HG03558 (cell line): ENCODE measurements around the gene PNN.
"Not testable (repeated sequence)": the region's sequence is repeated elsewhere in the genome, so short reads cannot be mapped to it uniquely, and the experiment has no call there.

Experiments used
- ATAC-seq: cut with Tn5 transposase; IDR thresholded peaks from one replicate; pipeline ENCODE4 v1.9.1; 2021; ENCODE audit warnings: moderate number of reproducible peaks; ENCODE audit not compliant: unreplicated experiment; ENCODE audit errors: extremely low read depth

The PNN gene

GRCh38 chr14:39180553-39180952 is 5.5 kb downstream of the PNN start:
- no peak for ATAC-seq

- ATAC-seq, result no peak
Observed at GRCh38 chr14:39181026-39181692, 6.1 kb downstream of the PNN start.

GRCh38 chr14:39181693-39182047 is 6.6 kb downstream of the PNN start:
- no peak for ATAC-seq

- ATAC-seq, result no peak
Observed at GRCh38 chr14:39182770-39183684, 8.0 kb downstream of the PNN start.

- not testable (repeated sequence) for ATAC-seq
Observed at GRCh38 chr14:39183685-39184003, 8.6 kb downstream of the PNN start.

GRCh38 chr14:39184628-39185255 is 9.7 kb downstream of the PNN start:
- ATAC-seq, result no peak

- no peak for ATAC-seq
Observed at GRCh38 chr14:39185256-39186049, 10.4 kb downstream of the PNN start.

GRCh38 chr14:39186941-39187525 is 12.0 kb downstream of the PNN start:
- ATAC-seq, result no peak

GRCh38 chr14:39203659-39204606 is 28.9 kb downstream of the PNN start:
- no peak for ATAC-seq

- not testable (repeated sequence) for ATAC-seq
Observed at GRCh38 chr14:39207430-39207829, 32.4 kb downstream of the PNN start.

- ATAC-seq, result no peak
Observed at GRCh38 chr14:39211109-39211741, 36.2 kb downstream of the PNN start.

GRCh38 chr14:39212034-39212433 is 37.0 kb downstream of the PNN start:
- ATAC-seq, result no peak

GRCh38 chr14:39212693-39213092 is 37.6 kb downstream of the PNN start:
- ATAC-seq, result no peak

GRCh38 chr14:39217214-39217879 is 42.3 kb downstream of the PNN start:
- no peak for ATAC-seq

- ATAC-seq, result no peak
Observed at GRCh38 chr14:39218171-39218769, 43.2 kb downstream of the PNN start.

GRCh38 chr14:39219075-39219499 is 44.0 kb downstream of the PNN start:
- ATAC-seq, result no peak

GRCh38 chr14:39220473-39220872 is 45.4 kb downstream of the PNN start:
- ATAC-seq, result not testable (repeated sequence)

GRCh38 chr14:39228044-39228443 is 53.0 kb downstream of the PNN start:
- ATAC-seq, result no peak
